IMR-90 (cell line): ENCODE measurements around the gene DMAC2L.

Experiments used
- CHD1 ChIP-seq: IDR thresholded peaks from 2 replicates; pipeline ENCODE4 v1.6.1; 2012; ENCODE audit warnings: low read depth, low read length, improper control_type of control experiment
- CTCF ChIP-seq: conservative IDR thresholded peaks from 2 replicates; pipeline ENCODE4 v1.5.1; 2012; ENCODE audit warnings: mild to moderate bottlenecking, low read depth, low read length, improper control_type of control experiment
- MAFK ChIP-seq: IDR thresholded peaks from 2 replicates; pipeline ENCODE4 v1.6.1; 2012; ENCODE audit warnings: low read depth, low read length, improper control_type of control experiment
- NFE2L2 ChIP-seq: fragments of 150-350 bp; IDR thresholded peaks from 2 replicates; pipeline ENCODE4 v1.6.1; 2016; ENCODE audit warnings: low read depth, mild to moderate bottlenecking, low read length
- POLR2A ChIP-seq: IDR thresholded peaks from 2 replicates; pipeline ENCODE4 v1.6.1; 2012; ENCODE audit warnings: mild to moderate bottlenecking, low read depth, low read length
- RAD21 ChIP-seq: IDR thresholded peaks from 2 replicates; pipeline ENCODE4 v1.6.1; 2012; ENCODE audit warnings: low read length, improper control_type of control experiment

DNA sequence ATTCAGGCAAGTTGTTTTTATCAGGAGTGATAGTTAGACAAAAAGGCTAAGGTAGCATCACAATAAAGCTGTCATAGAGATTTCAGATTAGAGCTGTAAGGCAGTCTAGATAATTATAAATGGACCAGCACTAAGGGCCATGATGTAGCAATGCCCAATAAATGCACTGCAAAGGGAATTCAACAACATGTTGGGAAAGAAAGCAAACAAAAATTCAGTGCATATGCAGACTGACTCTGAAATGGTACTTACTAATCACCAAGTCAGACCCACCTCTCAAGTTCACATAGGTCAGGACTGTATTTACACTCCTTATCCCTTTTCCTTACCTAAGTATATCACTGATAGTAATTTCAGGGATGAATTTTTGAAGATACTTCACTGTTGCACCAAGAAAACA is 47.1 kb upstream of the DMAC2L start:
- TF ChIP-seq CHD1, result no peak
- TF ChIP-seq POLR2A, result no peak
- no peak for TF ChIP-seq NFE2L2
- no peak for TF ChIP-seq CTCF
- no peak for TF ChIP-seq RAD21
- TF ChIP-seq MAFK, result no peak
